ENCODE measurements around the gene CAMKMT.

CAMKMT gene

DNA sequence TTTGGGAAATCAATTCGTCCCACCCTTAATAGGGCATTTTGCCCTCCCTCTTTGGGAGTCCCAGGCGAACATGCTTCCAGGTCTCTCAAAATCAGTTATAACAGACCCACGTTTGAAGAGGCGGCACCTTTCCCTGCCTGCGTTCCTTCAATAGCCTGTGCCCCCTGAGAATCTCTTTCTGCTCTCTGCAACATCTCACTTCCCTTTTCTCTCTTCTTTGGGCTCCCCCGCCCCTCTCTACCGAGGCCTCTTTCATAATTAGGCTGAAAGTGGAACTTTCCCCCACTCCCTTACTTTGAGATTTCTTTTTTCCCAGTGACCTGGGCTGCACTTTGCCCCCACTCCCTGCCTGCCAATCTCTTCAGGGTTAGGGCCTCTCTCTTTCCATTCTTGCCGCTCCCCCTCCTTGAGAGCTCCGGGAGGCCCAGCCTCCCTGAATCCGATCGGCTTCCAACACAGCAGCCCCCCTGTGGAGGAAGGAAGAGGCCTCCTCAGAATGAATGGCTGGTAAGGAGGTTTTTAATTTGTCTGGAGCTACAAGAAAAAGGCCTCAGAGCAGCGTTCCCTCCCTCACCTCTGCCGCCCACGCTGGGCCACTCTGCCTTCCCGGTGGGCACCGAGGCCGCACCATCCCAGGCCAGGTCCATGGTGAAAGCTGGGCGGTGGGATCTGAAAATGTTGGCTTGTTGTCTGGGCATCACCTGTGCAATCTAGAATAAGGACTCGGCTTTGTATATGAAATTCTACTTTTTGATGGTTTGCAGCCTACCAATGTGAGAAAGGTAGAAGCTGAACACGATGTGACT lies 417.1 kb downstream of the CAMKMT start:
- no peak for DNase-seq

DNA sequence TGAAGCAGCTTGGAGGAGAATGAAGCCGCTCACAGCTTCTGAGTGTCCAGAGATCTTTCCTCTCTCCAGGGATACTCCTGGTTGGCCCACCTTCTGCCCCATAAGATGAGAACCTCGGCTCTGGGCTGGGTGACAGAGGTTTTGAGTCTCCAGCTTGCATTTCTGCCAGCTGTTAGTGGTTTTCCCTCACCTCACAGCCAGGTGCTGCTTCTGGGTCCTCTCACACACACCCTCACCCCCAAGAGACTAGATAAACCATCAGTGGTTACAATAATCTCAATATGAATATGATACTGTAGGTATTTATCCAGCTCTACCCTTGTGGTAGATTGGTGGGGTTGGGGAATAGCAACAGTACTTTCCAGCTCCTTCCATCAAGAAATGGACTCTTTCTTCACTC lies 418.0 kb downstream of the CAMKMT start:
- DNase-seq: no peak

DNA sequence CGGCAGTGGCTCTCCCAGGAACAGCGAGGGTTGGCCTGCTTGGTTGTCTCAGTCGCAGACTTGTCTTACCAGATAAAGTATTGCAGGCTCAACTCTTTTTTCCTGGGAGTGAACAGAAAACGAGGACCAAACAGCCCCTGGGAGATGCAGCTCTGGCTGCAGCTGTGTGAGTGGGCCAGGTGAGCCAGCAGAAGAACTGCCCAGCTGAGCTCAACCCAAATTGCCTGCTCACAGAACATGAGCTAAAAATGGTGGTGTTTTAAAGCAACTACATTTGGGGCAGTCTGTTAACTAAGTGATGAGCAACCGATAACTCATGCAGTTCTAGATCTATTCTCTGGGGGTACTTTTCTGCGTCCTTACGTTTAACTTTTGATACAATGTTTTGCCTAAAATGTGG lies 418.7 kb downstream of the CAMKMT start:
- no peak for DNase-seq

GRCh38 chr2:44785433-44785832 lies 423.7 kb downstream of the CAMKMT start:
- DNase-seq: no peak

DNA sequence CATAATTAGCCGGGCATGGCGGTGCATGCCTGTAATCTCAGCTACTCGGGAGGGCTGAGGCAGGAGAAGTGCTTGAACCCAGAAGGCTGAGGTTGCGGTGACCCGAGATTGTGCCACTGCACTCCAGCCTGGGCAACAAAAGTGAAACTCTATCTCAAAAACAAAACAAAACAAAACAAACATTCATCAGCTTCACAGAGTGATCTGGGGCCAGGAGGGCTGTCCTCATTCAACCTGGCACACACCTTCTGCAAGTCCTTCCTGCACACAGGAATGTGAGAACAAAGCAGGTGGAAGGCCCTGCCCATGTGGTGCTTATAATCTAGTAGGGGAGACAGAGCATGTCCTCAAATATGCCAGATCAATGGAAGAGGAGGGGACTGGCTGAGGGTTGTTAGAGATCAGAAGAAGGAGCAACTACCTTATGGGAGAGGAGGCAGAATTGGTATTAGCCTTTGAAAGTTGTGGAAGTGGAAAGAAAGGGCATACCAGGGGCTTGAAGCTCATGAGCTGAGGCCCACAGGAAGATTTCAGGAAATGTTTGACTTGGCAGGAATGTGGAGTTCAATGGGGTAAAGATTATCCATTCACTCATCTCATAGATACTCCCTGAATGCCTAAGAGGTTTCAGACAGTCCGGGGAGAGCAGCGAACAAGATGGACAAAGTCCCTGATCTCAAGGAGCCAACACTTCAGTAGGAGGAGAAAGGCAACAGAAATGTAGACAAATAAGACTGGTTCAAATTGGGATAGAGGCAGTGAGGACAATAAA lies 424.5 kb downstream of the CAMKMT start:
- DNase-seq: no peak

DNA sequence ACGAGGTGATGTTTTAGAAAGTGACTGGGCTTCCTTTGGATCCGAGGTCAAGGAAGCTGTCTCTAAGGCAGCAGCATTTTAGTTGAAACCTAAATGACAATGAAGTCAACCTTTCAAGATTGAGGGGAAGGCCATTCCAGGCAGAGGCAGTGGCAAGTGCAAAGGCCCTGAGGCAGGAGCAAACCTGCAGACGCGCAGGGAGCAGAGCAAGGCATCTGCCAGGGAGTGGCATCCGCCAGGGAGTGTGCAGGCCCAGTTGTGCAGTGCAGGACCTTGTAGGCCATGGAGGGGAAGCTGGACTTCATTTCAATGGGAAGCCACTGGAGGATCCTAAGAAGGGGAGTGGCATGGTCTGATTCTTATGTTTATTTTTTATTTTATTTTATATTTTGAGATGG lies 425.1 kb downstream of the CAMKMT start:
- DNase-seq: no peak

- DNase-seq: no peak
Observed at GRCh38 chr2:44787663-44788062, 425.9 kb downstream of the CAMKMT start.

- no peak for DNase-seq
Observed at GRCh38 chr2:44789446-44789845, 427.7 kb downstream of the CAMKMT start.

GRCh38 chr2:44789971-44790721 lies 428.4 kb downstream of the CAMKMT start:
- no peak for DNase-seq

- no peak for DNase-seq
Observed at GRCh38 chr2:44793322-44793870, 431.6 kb downstream of the CAMKMT start.

GRCh38 chr2:44796771-44797170 lies 435.0 kb downstream of the CAMKMT start:
- DNase-seq: no peak

DNA sequence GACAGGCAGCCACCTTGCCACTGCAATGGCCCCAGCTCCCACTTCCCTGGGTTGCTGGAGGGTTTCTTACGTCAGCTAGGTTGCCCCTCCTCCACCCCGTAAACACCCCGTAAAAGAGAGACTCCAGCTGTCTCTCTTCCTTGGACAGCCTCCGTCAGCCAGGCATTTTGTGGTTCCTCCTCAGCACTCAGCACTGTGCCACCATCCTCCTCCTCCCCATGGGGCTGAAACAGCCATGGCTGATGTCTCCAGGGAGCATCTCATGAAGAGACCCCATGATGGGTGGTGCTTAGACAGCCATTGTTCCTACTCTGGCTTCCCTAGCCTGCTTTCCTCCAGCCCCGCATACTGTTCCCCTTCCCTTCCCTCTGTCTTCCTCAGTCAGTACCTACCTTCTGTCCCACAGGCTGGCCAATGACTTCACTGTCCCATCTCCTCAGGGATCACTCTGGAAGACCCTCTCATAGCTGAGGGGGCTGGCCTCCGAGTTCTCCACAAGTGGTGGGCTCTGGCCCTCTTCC lies 436.5 kb downstream of the CAMKMT start:
- DNase-seq: no peak

DNA sequence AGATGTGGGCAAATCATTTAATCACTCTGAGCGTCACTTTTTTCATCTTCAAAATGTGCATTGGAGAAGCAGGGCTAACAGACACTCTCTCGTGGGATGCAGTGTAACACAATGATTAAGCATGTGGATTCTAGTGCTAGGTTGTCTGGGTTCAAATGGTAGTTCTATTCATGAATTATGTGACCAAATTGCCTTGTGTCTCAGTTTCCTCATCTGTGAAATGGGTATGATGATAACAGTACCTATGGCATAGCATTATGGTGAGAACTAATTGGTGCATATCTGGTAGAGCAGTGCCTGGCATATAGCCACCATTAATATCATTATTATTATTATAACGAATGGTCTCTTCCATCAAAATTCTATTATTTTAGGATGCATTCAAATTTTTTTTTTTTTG lies 437.4 kb downstream of the CAMKMT start:
- no peak for DNase-seq

DNA sequence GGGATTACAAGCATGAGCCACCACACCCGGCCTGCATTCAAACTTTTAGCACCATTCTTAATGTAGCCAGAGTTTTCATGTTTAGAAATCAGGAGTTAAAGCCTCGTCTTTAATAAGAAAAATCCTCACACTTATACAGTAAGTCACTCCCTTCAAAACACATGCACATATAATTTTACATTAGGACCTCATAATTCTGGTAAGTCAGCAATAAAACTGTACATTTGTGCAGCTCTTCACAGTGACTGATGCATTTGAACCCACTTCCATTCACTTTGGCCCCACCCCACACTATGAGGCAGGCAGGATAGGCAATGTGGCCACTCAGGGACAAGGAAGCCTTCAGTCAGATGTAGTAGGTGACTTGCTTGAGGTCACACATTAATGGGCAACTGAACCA lies 438.0 kb downstream of the CAMKMT start:
- DNase-seq: no peak

DNA sequence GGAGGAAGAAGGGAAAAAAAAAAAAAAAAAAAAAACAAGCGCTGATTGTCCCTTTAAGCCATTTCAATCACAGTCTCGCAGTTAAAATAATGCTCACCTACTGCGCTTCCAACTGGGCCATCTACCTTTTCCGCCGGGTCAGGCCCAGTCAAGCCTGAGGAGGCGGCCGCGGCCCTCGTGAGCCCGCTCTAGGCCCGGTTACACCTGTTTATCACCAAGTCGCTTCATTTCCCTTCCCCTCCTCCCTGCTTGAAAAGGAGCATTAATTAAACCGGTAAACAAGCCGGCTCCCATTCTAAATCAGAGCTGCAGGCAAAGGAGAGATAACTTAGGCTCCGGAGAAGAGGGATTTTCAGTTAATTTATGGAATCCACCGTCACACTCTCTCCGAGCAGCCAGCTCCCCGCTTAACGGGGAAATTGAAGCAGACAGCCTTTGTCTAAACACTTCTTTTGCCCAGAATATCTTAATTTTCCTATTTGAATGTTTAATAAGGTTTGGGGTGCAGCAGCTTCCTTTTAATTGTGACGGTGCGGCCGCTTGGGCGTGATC lies 439.6 kb downstream of the CAMKMT start:
- no peak for DNase-seq

DNA sequence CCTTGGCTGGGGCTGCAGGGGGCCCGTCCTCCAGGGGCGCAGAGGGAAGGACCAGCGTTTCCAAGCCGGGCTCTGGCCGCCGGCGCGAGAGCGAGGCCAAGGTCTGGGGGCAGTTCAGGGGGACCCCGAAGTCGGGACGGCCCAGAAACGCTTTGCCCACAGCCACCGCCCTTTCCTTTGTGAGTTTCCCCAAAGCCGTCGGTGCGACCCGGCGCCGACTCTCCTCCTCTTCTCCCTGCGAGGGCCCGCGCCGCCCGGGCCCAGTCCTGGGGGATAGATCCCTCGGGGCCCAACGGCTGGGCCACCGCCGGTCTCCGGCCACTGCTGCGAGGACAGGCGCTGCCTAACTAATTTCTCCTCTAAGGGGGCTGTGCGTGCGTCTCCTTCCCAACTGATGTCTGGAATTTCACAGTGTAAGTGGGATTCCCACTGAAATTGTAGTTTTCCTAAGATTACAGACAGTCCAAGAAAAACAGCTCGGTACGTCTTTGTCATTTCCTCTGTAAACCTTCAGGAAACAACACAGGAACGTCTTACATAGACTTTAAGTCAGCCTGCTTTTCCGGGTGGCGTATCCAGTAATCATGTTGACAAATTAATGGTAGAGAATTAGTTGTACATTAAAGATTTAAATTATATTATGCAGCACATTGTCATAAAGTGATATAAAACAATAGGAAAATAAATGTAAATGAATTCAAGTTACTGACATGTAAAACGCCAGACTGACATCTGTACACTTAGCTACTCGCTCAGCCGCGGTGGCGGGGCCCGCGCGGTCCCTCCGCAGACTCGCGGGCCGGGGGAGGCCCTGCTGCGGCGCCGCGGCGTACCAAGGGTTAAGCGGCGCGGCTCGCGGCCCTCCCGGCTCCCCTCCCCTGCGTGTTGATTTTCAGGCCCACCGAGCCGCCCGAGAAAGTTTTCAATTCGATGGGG lies 440.4 kb downstream of the CAMKMT start:
- no peak for DNase-seq

DNA sequence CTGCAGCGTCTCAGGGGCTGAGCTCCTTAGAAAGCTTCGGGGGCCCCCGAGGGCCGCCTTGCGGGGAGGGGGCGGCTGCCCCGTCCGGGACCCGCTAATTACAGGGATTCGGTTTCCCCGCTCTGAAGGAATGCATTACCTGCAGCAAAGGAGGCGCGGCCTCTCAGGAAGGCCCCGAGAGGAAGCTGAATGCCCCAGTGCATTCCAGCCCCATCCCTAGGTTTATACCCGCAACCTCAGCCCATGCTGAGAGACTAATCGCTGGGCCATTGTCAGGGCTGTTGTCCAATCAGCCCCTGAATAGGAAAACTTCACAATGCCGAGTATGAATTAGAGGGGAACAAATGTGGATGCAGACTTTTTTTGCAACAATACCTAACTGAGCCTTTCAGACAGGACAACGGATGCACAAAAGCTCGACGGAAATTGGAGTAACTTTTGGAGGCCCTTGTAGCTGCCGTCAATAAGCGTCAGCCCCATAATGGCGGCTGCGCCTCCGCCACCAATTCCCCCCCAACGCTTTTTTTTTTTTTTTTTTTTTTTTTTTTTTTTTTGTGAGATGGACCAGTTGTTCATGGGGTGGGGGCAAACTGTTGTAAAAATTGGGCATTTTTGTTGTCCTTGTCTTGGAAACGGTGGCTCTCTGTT lies 441.2 kb downstream of the CAMKMT start:
- DNase-seq: peak in 1 of 2 experiments; percentile 10

DNA sequence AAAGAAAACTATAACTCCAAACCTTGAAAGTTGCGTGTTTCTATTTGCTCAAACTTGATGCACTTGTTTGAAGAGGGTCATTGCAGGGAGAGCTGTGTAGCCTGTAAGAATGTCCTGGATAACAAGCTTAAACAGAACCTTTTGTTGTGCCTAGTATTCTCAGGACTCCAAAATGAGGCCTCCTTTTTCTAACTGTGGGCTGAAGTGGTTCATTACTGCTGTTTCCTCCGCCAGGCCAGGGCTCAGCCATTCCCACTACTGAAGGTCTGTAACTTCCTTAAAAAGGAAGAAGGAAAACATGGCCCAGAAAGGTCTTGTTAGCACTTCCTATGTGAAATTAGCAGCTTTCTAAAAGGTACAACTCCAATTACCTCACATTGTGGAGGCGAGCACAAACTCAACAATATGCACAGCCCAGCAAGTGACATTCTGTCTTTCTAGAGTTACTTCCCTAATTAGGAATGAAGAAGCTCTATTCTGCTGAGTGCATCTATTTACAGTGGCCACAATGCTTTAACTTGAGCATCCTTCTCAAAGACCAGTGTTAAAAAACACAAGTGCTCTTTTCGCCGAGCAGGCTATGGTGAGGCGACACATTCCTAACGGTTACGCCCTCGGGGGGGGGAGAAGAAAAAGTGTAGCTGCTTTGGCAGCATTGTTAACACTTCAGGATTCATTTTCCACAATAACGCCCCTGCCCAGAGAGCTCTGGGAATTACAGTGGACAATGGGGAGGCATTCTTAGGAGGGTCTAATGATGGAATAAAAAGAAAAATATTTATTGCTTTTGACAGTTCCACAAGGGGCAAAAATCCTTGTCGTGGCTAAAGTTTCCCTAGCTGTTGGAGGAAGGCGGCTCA lies 442.9 kb downstream of the CAMKMT start:
- peak in 1 of 2 experiments; percentile 24 for DNase-seq

DNA sequence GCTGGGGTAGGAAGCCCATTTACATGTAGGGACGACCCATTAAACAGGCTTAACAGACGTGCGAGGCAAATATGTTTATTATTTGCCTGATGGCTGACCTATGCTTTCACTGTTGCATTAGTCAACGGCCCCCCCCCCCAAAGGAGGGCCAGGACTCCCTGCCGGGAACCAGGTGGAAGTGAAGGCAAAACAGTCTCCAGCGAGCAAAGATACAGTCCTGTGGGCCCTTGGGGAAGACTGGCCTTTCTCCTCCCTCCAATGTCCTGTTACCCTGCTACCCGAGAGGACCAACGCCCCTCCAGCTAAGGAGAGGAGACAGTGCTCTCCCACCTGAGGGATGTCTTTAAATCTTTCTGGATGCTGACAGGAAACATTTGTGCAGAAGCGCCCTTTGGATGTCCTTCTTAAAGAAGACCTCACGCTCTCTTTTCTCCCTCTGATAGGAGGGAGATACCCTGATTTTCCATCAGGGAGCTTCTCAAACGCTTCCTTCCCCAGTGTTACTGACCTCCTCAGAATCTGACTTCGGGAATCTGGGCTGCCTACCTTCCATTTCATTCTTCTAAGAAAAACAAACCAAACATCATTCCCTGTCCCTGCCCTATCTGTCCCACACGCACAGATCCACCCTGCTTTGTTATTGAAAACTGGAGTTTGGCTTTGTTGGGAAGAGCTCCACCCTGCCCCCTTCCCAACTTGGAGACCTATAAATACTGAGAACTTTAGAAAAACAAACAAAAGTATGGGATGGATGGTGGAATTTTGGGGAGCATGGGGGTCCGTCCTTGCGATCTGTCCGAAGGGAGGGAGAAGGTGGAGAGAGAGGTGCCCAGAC lies 443.9 kb downstream of the CAMKMT start:
- DNase-seq: peak; percentile 10 to 44
